ENCODE data around the gene DLG2. TPM values are rescaled to one million over a fixed set of nuclear protein-coding genes. Genes with fewer than 3 reads are reported as not detected.

Gene DLG2
- total and polyA plus RNA-seq, 11 donors: 2.4 to 13.9 (median 7.1) TPM

Other genes starting within 250 kb of the DLG2 start
- 10 to 100 TPM; 42.7 to 58.4 (median 52.1) TPM for gene TMEM126B, start 1.2 kb upstream of the DLG2 start, total RNA-seq
- gene TMEM126B, start 1.2 kb upstream of the DLG2 start, polyA plus RNA-seq: 100 to 1,000 TPM in 1 of 2 donors, 10 to 100 TPM in 1; 71.6 to 129 TPM
- gene TMEM126A, start 20.6 kb upstream of the DLG2 start, total RNA-seq: 10 to 100 TPM; 36.3 to 77.9 (median 63.6) TPM
- 100 to 1,000 TPM in 1 of 2 donors, 10 to 100 TPM in 1; 90.2 to 209 TPM for gene TMEM126A, start 20.6 kb upstream of the DLG2 start, polyA plus RNA-seq
- gene CREBZF, start 37.8 kb upstream of the DLG2 start, total RNA-seq: 10 to 100 TPM; 11.8 to 17.8 (median 12.9) TPM
- gene CREBZF, start 37.8 kb upstream of the DLG2 start, polyA plus RNA-seq: 10 to 100 TPM; 11.5 to 12.8 TPM
- gene CCDC89, start 58.9 kb upstream of the DLG2 start, total RNA-seq: 1 to 10 TPM in 2 of 9 donors, under 1 TPM in 6, not detected in 1; 0.28 to 1.5 (median 0.58) TPM
- gene CCDC89, start 58.9 kb upstream of the DLG2 start, polyA plus RNA-seq: under 1 TPM; 0.11 to 0.73 TPM
- 1 to 10 TPM; 2.2 to 9.5 (median 6.3) TPM for gene SYTL2, start 183.8 kb upstream of the DLG2 start, total RNA-seq
- gene SYTL2, start 183.8 kb upstream of the DLG2 start, polyA plus RNA-seq: 1 to 10 TPM; 2.2 to 3.0 TPM
- not detected for gene CCDC83, start 228.0 kb upstream of the DLG2 start, total RNA-seq
- gene CCDC83, start 228.0 kb upstream of the DLG2 start, polyA plus RNA-seq: not detected